ENCODE data around the gene FAXDC2. TPM values are rescaled to one million over a fixed set of nuclear protein-coding genes. Genes with fewer than 3 reads are reported as not detected.

The FAXDC2 gene
- total RNA-seq, 2 experiments from 2014 or later, result not detected

- Mint-ChIP-seq H3K9me3 (no peaks in the 10 kb centered on the region), H3K27ac (no peak overlapping the region), H3K27me3 (no peaks in the 10 kb centered on the region), H3K36me3 (ENCODE audit: low read depth) (peaks cover 56% of the 10 kb centered on the region), H3K4me1 (ENCODE audit: low read depth) (no peaks in the 10 kb centered on the region), H3K4me3 (no peak overlapping the region)
- ChIA-PET POLR2A (no interaction called here), CTCF (interaction anchor here (1.4 kb wide), 1 partner anchor 12 kb away, joined by 3 read pairs; no protein-coding TSS in a partner anchor)
- ATAC-seq (no peak), DNase-seq (no peak)
- no peak for TF ChIP-seq CTCF (IDR thresholded peaks at IDR 0.05)
- intact Hi-C loops (cut with micrococcal nuclease), result loop anchor here (10.0 kb wide), 1 partner anchor 217 kb away; no protein-coding TSS in a partner anchor
Measured at GRCh38 chr5:154871734-154872133, 21.3 kb upstream of the FAXDC2 start.

- no peaks in the 10 kb centered on the region for H3K9me3 Mint-ChIP-seq
- no peak overlapping the region for H3K4me3 Mint-ChIP-seq
- no peak for TF ChIP-seq CTCF (IDR thresholded peaks at IDR 0.05)
- CTCF ChIA-PET, result interaction anchor here (1.0 kb wide), 1 partner anchor 8 kb away, joined by 3 read pairs; no protein-coding TSS in a partner anchor
- DNase-seq (no peak), ATAC-seq (no peak)
- H3K27me3 Mint-ChIP-seq, result no peaks in the 10 kb centered on the region
- H3K4me1 Mint-ChIP-seq (ENCODE audit: low read depth), result peaks cover 20% of the 10 kb centered on the region
- intact Hi-C loops (cut with micrococcal nuclease), result no loop called here
- peaks cover 58% of the 10 kb centered on the region for H3K36me3 Mint-ChIP-seq (ENCODE audit: low read depth)
- POLR2A ChIA-PET, result interaction anchor here (1.2 kb wide), 1 partner anchor 10 kb away, joined by 3 read pairs; the partner anchor contains the start of gene CNOT8
- H3K27ac Mint-ChIP-seq, result no peak overlapping the region
Measured at GRCh38 chr5:154868702-154869101, 18.3 kb upstream of the FAXDC2 start.

GRCh38 chr5:154866841-154867240, 16.4 kb upstream of the FAXDC2 start:
- peak overlapping the region; percentile 1 for H3K27ac Mint-ChIP-seq
- intact Hi-C loops (cut with micrococcal nuclease), result no loop called here
- H3K4me3 Mint-ChIP-seq, result no peak overlapping the region
- no peaks in the 10 kb centered on the region for H3K9me3 Mint-ChIP-seq
- no peaks in the 10 kb centered on the region for H3K27me3 Mint-ChIP-seq
- peaks cover 60% of the 10 kb centered on the region for H3K36me3 Mint-ChIP-seq (ENCODE audit: low read depth)
- ATAC-seq (no peak), DNase-seq (no peak)
- CTCF ChIA-PET, result no interaction called here
- no peak for TF ChIP-seq CTCF (IDR thresholded peaks at IDR 0.05)
- peaks cover 36% of the 10 kb centered on the region for H3K4me1 Mint-ChIP-seq (ENCODE audit: low read depth)
- POLR2A ChIA-PET, result no interaction called here

- ChIA-PET CTCF (no interaction called here), POLR2A (interaction anchor here (0.6 kb wide), 1 partner anchor 57 kb away, joined by 4 read pairs; no protein-coding TSS in a partner anchor)
- H3K36me3 Mint-ChIP-seq (ENCODE audit: low read depth), result peaks cover 55% of the 10 kb centered on the region
- no peak overlapping the region for H3K4me3 Mint-ChIP-seq
- intact Hi-C loops (cut with micrococcal nuclease), result no loop called here
- DNase-seq, result no peak
- TF ChIP-seq CTCF (IDR thresholded peaks at IDR 0.05), result no peak
- H3K27me3 Mint-ChIP-seq, result no peaks in the 10 kb centered on the region
- H3K4me1 Mint-ChIP-seq (ENCODE audit: low read depth), result peaks cover 46% of the 10 kb centered on the region
- no peak for ATAC-seq
- no peaks in the 10 kb centered on the region for H3K9me3 Mint-ChIP-seq
- H3K27ac Mint-ChIP-seq, result peak overlapping the region; percentile 42
Measured at GRCh38 chr5:154865466-154866184, 15.2 kb upstream of the FAXDC2 start.
